OCI-LY7 (cell line): ENCODE data around the gene SDE2.

Experiments used
- EZH2phosphoT487 ChIP-seq: fragments of 200-600 bp; sonication (generic); IDR thresholded peaks from 2 replicates; pipeline ENCODE4 v1.6.1; 2018; ENCODE audit warnings: low read depth, borderline replicate concordance, mild to moderate bottlenecking, mixed run types, antibody characterized with exemption, low read length, moderate library complexity, mixed read lengths
- TF ChIP-seq, protein P1 (sequence below): fragments of 200-600 bp; sonication (generic); conservative IDR thresholded peaks from 2 replicates; pipeline ENCODE4 v1.5.1; 2014; ENCODE audit warnings: mild to moderate bottlenecking, antibody characterized with exemption, low read length, moderate library complexity, mixed read lengths

DNA sequence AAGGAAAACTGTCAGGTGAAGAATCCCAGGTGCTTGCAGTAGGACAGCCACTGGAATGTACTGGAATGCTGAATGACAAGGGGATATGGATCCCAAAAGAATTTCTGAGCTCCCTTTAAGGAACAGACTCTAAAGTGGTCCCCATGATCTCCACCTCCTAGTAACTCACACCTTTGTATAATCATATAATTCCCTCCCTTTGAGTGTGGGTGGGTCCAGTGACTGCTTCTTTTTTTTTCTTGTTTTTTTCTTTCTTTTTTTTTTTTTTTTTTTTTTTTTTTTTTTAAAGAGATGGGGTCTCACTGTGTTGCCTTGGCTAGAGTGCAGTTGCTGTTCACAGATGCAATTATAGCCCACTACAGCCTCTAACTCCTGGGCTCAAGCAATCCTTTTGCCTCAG is 34.8 kb upstream of the SDE2 start:
- TF ChIP-seq, protein P1, sequence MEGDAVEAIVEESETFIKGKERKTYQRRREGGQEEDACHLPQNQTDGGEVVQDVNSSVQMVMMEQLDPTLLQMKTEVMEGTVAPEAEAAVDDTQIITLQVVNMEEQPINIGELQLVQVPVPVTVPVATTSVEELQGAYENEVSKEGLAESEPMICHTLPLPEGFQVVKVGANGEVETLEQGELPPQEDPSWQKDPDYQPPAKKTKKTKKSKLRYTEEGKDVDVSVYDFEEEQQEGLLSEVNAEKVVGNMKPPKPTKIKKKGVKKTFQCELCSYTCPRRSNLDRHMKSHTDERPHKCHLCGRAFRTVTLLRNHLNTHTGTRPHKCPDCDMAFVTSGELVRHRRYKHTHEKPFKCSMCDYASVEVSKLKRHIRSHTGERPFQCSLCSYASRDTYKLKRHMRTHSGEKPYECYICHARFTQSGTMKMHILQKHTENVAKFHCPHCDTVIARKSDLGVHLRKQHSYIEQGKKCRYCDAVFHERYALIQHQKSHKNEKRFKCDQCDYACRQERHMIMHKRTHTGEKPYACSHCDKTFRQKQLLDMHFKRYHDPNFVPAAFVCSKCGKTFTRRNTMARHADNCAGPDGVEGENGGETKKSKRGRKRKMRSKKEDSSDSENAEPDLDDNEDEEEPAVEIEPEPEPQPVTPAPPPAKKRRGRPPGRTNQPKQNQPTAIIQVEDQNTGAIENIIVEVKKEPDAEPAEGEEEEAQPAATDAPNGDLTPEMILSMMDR: no peak
- no peak for TF ChIP-seq EZH2phosphoT487
